ENCODE measurements around the gene KBTBD4. TPM values are rescaled to one million over a fixed set of nuclear protein-coding genes. Genes with fewer than 3 reads are reported as not detected.

Gene KBTBD4
- total RNA-seq, 1 experiment from 2014 or later, result 42.8 TPM

DNA sequence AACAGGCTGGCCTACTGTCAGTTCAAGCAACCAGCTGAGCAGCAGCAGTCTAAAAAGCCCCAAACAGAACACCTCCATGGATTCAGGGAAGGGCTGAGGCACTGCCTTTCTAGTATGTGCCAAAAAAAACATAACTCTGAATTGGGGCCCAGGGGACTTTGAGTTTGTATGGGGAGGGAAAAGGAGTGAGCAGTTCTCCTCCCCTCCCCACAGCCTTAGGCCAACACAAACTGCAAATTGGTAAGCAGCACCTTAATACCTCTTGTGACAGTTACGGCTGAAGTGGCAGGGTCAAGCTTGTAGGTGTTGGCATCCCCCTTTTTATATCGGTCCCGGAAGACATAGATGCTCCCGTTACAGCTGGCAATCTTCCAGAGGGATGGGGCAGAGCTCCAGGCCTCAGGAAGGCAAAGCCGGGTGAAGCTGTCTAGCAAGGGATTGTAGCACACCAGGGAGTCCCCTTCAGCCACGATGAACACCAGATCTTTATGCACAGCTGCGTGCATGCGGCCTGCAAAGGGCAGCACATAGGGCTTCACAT, 6.0 kb downstream of the KBTBD4 start:
- no peak overlapping the region for H3K27ac ChIP-seq (ENCODE audit: low read depth, low read length, poor library complexity, severe bottlenecking)
- POLR2A ChIA-PET (ENCODE audit: low non-redundant PET), result no interaction called here
- no TSS peak for BruUV-seq (replicated peaks)

GRCh38 chr11:47571895-47572294, 6.9 kb downstream of the KBTBD4 start:
- ChIA-PET CTCF (no interaction called here), POLR2A (ENCODE audit: low non-redundant PET) (no interaction called here)
- Histone ChIP-seq H3K9me3 (ENCODE audit: low read depth, low read length, poor library complexity, severe bottlenecking) (no peaks in the 10 kb centered on the region), H3K4me1 (ENCODE audit: insufficient read depth, low read length, poor library complexity, severe bottlenecking) (no peaks in the 10 kb centered on the region), H3K4me3 (ENCODE audit: low read depth, low read length, poor library complexity, severe bottlenecking) (no peak overlapping the region), H3K36me3 (ENCODE audit: insufficient read depth, low read length, poor library complexity, severe bottlenecking) (peaks cover 53% of the 10 kb centered on the region), H3K27ac (ENCODE audit: low read depth, low read length, poor library complexity, severe bottlenecking) (no peak overlapping the region), H3K27me3 (replicated peaks; ENCODE audit: insufficient read depth, low read depth, low read length, poor library complexity) (no peaks in the 10 kb centered on the region)
- no peak for DNase-seq (ENCODE audit: low spot score)
- no TSS peak for BruUV-seq (replicated peaks)
- TF ChIP-seq, protein P1, sequence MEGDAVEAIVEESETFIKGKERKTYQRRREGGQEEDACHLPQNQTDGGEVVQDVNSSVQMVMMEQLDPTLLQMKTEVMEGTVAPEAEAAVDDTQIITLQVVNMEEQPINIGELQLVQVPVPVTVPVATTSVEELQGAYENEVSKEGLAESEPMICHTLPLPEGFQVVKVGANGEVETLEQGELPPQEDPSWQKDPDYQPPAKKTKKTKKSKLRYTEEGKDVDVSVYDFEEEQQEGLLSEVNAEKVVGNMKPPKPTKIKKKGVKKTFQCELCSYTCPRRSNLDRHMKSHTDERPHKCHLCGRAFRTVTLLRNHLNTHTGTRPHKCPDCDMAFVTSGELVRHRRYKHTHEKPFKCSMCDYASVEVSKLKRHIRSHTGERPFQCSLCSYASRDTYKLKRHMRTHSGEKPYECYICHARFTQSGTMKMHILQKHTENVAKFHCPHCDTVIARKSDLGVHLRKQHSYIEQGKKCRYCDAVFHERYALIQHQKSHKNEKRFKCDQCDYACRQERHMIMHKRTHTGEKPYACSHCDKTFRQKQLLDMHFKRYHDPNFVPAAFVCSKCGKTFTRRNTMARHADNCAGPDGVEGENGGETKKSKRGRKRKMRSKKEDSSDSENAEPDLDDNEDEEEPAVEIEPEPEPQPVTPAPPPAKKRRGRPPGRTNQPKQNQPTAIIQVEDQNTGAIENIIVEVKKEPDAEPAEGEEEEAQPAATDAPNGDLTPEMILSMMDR (conservative IDR thresholded peaks at IDR 0.05; ENCODE audit: low read depth, low read length), result no peak
- TF ChIP-seq EZH2 (IDR thresholded peaks at IDR 0.05; ENCODE audit: borderline replicate concordance, low read depth, low read length, poor library complexity, severe bottlenecking), result no peak
- intact Hi-C loops (cut with micrococcal nuclease; ENCODE audit: unreplicated experiment), result no loop called here

More for the DNA sequence above, 6.0 kb downstream of the KBTBD4 start:
- no peaks in the 10 kb centered on the region for H3K27me3 ChIP-seq (replicated peaks; ENCODE audit: insufficient read depth, low read depth, low read length, poor library complexity)
- H3K36me3 ChIP-seq (ENCODE audit: insufficient read depth, low read length, poor library complexity, severe bottlenecking), result peaks cover 62% of the 10 kb centered on the region
- TF ChIP-seq, protein P1 (conservative IDR thresholded peaks at IDR 0.05; ENCODE audit: low read depth, low read length), result no peak
- TF ChIP-seq EZH2 (IDR thresholded peaks at IDR 0.05; ENCODE audit: borderline replicate concordance, low read depth, low read length, poor library complexity, severe bottlenecking), result no peak
- H3K4me3 ChIP-seq (ENCODE audit: low read depth, low read length, poor library complexity, severe bottlenecking), result no peak overlapping the region
- peak; percentile 57 for DNase-seq (ENCODE audit: low spot score)
- no peaks in the 10 kb centered on the region for H3K9me3 ChIP-seq (ENCODE audit: low read depth, low read length, poor library complexity, severe bottlenecking)
- H3K4me1 ChIP-seq (ENCODE audit: insufficient read depth, low read length, poor library complexity, severe bottlenecking), result peaks cover 8% of the 10 kb centered on the region
- intact Hi-C loops (cut with micrococcal nuclease; ENCODE audit: unreplicated experiment), result no loop called here
- CTCF ChIA-PET, result interaction anchor here (0.6 kb wide), 1 partner anchor 289 kb away, joined by 3 read pairs; no protein-coding TSS in a partner anchor

- ChIA-PET POLR2A (ENCODE audit: low non-redundant PET) (no interaction called here), CTCF (no interaction called here)
- no peak overlapping the region for H3K4me3 ChIP-seq (ENCODE audit: low read depth, low read length, poor library complexity, severe bottlenecking)
- no peaks in the 10 kb centered on the region for H3K4me1 ChIP-seq (ENCODE audit: insufficient read depth, low read length, poor library complexity, severe bottlenecking)
- intact Hi-C loops (cut with micrococcal nuclease; ENCODE audit: unreplicated experiment), result no loop called here
- BruUV-seq (replicated peaks), result no TSS peak
- no peak for DNase-seq (ENCODE audit: low spot score)
- no peaks in the 10 kb centered on the region for H3K27me3 ChIP-seq (replicated peaks; ENCODE audit: insufficient read depth, low read depth, low read length, poor library complexity)
- no peak for TF ChIP-seq EZH2 (IDR thresholded peaks at IDR 0.05; ENCODE audit: borderline replicate concordance, low read depth, low read length, poor library complexity, severe bottlenecking)
- TF ChIP-seq, protein P1 (conservative IDR thresholded peaks at IDR 0.05; ENCODE audit: low read depth, low read length), result no peak
- no peak overlapping the region for H3K27ac ChIP-seq (ENCODE audit: low read depth, low read length, poor library complexity, severe bottlenecking)
- H3K9me3 ChIP-seq (ENCODE audit: low read depth, low read length, poor library complexity, severe bottlenecking), result no peaks in the 10 kb centered on the region
- peaks cover 50% of the 10 kb centered on the region for H3K36me3 ChIP-seq (ENCODE audit: insufficient read depth, low read length, poor library complexity, severe bottlenecking)
These were observed 7.4 kb downstream of the KBTBD4 start for GRCh38 chr11:47571357-47571729.

Measured in A673 (cell line).